WERI-Rb-1 (cell line): ENCODE measurements around the gene DGCR6L.
A peak's percentile ranks its signal among the peaks of the same experiment; 100 is the strongest.
"Not testable (repeated sequence)": the region's sequence is repeated elsewhere in the genome, so short reads cannot be mapped to it uniquely, and the experiment has no call there.

Experiments
- DNase-seq: peaks from one replicate; pipeline ENCODE4 v3.0.0-alpha.2; 2020
- H3K27ac ChIP-seq: fragments of 250-450 bp; sonication (Bioruptor Pico); 2 replicates; pipeline ENCODE4 v1.5.1; 2020; ENCODE audit warnings: mild to moderate bottlenecking, moderate library complexity
- H3K27me3 ChIP-seq: fragments of 250-450 bp; sonication (Bioruptor Pico); 2 replicates; pipeline ENCODE4 v1.5.1; 2021; ENCODE audit warnings: mild to moderate bottlenecking, low read depth, moderate library complexity; ENCODE audit not compliant: insufficient read depth, severe bottlenecking
- H3K36me3 ChIP-seq: fragments of 250-450 bp; sonication (Bioruptor Pico); 2 replicates; pipeline ENCODE4 v1.5.1; 2020; ENCODE audit warnings: mild to moderate bottlenecking, moderate library complexity
- H3K4me3 ChIP-seq: 2 replicates; pipeline ENCODE4 v1.5.1; 2011; ENCODE audit warnings: low read depth, mild to moderate bottlenecking, control low read depth, low read length
- H3K9me3 ChIP-seq: fragments of 250-450 bp; sonication (Bioruptor Pico); 2 replicates; pipeline ENCODE4 v1.5.1; 2021; ENCODE audit warnings: mild to moderate bottlenecking, moderate library complexity; ENCODE audit not compliant: severe bottlenecking
- TF ChIP-seq, protein P1 (sequence below): IDR thresholded peaks from 2 replicates; pipeline ENCODE4 v1.5.1; 2011; ENCODE audit warnings: low read depth, mild to moderate bottlenecking, control low read depth, inconsistent platforms, low read length

DGCR6L gene

GRCh38 chr22:20290578-20291248 lies 29.1 kb downstream of the DGCR6L start:
- TF ChIP-seq, protein P1, sequence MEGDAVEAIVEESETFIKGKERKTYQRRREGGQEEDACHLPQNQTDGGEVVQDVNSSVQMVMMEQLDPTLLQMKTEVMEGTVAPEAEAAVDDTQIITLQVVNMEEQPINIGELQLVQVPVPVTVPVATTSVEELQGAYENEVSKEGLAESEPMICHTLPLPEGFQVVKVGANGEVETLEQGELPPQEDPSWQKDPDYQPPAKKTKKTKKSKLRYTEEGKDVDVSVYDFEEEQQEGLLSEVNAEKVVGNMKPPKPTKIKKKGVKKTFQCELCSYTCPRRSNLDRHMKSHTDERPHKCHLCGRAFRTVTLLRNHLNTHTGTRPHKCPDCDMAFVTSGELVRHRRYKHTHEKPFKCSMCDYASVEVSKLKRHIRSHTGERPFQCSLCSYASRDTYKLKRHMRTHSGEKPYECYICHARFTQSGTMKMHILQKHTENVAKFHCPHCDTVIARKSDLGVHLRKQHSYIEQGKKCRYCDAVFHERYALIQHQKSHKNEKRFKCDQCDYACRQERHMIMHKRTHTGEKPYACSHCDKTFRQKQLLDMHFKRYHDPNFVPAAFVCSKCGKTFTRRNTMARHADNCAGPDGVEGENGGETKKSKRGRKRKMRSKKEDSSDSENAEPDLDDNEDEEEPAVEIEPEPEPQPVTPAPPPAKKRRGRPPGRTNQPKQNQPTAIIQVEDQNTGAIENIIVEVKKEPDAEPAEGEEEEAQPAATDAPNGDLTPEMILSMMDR, result no peak
- Histone ChIP-seq H3K9me3 (no peaks in the 10 kb centered on the region), H3K4me3 (no peak overlapping the region), H3K36me3 (no peaks in the 10 kb centered on the region), H3K27me3 (no peaks in the 10 kb centered on the region), H3K27ac (no peak overlapping the region)
- no peak for DNase-seq

- Histone ChIP-seq H3K9me3 (no peaks in the 10 kb centered on the region), H3K27ac (no peak overlapping the region), H3K36me3 (no peaks in the 10 kb centered on the region), H3K4me3 (no peak overlapping the region), H3K27me3 (no peaks in the 10 kb centered on the region)
- no peak for DNase-seq
- TF ChIP-seq, protein P1, result no peak
Observed at GRCh38 chr22:20290045-20290392, 29.8 kb downstream of the DGCR6L start.

GRCh38 chr22:20289182-20290044 lies 30.4 kb downstream of the DGCR6L start:
- DNase-seq, H3K27ac ChIP-seq, H3K27me3 ChIP-seq, H3K36me3 ChIP-seq, H3K4me3 ChIP-seq, H3K9me3 ChIP-seq: not testable (repeated sequence)

- not testable (repeated sequence) for H3K27me3 ChIP-seq, H3K27ac ChIP-seq, DNase-seq, H3K4me3 ChIP-seq, H3K9me3 ChIP-seq, H3K36me3 ChIP-seq
Observed at GRCh38 chr22:20286784-20287423, 33.0 kb downstream of the DGCR6L start.

- not testable (repeated sequence) for H3K27ac ChIP-seq, DNase-seq, H3K4me3 ChIP-seq, H3K27me3 ChIP-seq, H3K36me3 ChIP-seq, H3K9me3 ChIP-seq
Observed at GRCh38 chr22:20286312-20286660, 33.6 kb downstream of the DGCR6L start.

GRCh38 chr22:20285473-20286311 lies 34.2 kb downstream of the DGCR6L start:
- not testable (repeated sequence) for H3K9me3 ChIP-seq, H3K27ac ChIP-seq, H3K4me3 ChIP-seq, H3K36me3 ChIP-seq, H3K27me3 ChIP-seq
- TF ChIP-seq, protein P1, result peak; percentile 84
- peak; percentile 61 for DNase-seq
